ENCODE data around the gene FAAP24. TPM values are rescaled to one million over a fixed set of nuclear protein-coding genes. Genes with fewer than 3 reads are reported as not detected.
"Not testable (repeated sequence)": the region's sequence is repeated elsewhere in the genome, so short reads cannot be mapped to it uniquely, and the experiment has no call there.

Gene FAAP24
- total and polyA plus RNA-seq, 4 experiments from 2014 or later = 0.78 to 2.3 (median 1.6) TPM

DNA sequence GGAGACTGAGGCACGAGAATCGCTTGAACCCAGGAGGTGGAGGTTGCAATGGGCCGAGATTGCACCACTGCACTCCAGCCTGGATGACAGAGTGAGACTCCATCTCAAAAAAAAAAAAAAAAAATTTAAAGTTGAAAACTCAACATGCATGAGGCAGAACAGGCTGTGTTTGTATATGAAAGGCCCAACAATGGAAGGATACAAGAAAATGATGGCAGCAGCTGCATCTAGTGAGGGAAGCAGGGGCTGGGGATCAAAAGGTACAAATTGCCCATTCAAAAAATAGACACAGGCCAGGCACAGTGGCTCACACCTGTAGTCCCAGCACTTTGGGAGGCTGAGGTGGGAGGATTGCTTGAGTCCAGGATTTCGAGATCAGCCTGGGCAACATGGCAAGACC is 5.8 kb downstream of the FAAP24 start:
- intact Hi-C loops (cut with micrococcal nuclease) = loop anchor here (2.0 kb wide), 2 partner anchors 103 to 287 kb away; partner anchors contain the start of genes GPATCH1 and NUDT19
- POLR2A ChIA-PET (ENCODE audit: partially characterized antibody); H3K4me3 ChIP-seq (ENCODE audit: low read length in 2 of 2); H3K36me3 ChIP-seq (ENCODE audit: insufficient read depth, low read length); H3K9me3 ChIP-seq (ENCODE audit: control insufficient read depth in 1 of 2, low read length in 2 of 2); H3K27me3 ChIP-seq (ENCODE audit: insufficient read depth, low read length); H3K4me3 Mint-ChIP-seq; H3K36me3 Mint-ChIP-seq; H3K27ac ChIP-seq (ENCODE audit: low read depth, low read length); DNase-seq; H3K4me1 Mint-ChIP-seq; H3K27ac Mint-ChIP-seq; H3K4me1 ChIP-seq (ENCODE audit: insufficient read depth, low read length); H3K27me3 Mint-ChIP-seq; H3K9me3 Mint-ChIP-seq: not testable (repeated sequence)
- CTCF ChIA-PET (ENCODE audit: partially characterized antibody) = interaction anchor here (0.7 to 2.5 kb wide), 2 partner anchors 139 to 394 kb away, joined by 3 to 7 read pairs; no protein-coding TSS in a partner anchor

DNA sequence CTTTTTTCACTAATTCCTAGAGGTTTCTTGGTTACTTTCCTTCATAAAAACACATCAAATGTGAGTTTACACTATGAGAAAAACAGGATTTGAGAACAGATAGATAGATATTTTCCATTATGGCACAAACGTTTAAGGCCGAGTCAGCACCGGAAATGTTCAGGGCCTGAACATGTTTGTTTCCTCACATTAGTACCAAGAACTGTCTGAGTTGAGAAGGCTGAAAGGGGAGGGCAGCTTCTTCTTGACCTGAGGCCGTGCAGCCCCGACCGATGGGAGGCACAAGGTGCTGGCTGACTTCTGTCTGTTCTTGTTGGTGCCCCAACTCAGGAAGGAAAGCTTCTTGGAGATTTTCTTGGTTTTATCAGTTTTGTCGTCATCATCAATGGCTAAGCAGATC is 7.8 kb downstream of the FAAP24 start:
- POLR2A ChIA-PET (ENCODE audit: partially characterized antibody); H3K27me3 ChIP-seq (ENCODE audit: insufficient read depth, low read length); DNase-seq; intact Hi-C loops (cut with micrococcal nuclease); H3K27ac Mint-ChIP-seq; H3K4me1 ChIP-seq (ENCODE audit: insufficient read depth, low read length); H3K27me3 Mint-ChIP-seq; H3K9me3 Mint-ChIP-seq; H3K4me3 ChIP-seq (ENCODE audit: low read length in 2 of 2); CTCF ChIA-PET (ENCODE audit: partially characterized antibody); H3K4me3 Mint-ChIP-seq; H3K9me3 ChIP-seq (ENCODE audit: control insufficient read depth in 1 of 2, low read length in 2 of 2); H3K4me1 Mint-ChIP-seq; H3K36me3 ChIP-seq (ENCODE audit: insufficient read depth, low read length); H3K27ac ChIP-seq (ENCODE audit: low read depth, low read length); H3K36me3 Mint-ChIP-seq: not testable (repeated sequence)

DNA sequence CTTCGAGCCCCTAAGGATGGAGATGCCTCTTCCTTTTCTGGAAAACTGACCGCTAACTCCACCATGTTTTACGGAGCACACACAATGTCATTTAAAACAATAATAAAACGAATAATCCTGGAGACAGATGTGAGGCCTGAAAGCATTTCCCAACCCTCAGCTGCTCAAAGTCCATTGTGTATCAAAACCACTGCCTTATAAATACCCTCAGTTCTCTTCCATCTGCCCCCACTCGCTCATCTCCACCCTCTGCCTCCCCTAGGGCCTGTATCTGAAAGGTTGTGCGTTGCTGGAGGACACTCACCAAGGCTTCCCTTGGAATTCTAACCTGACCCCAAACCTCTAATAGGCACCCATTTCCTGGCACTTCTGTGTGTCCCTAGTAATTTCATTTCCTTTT is 10.4 kb downstream of the FAAP24 start:
- H3K9me3 ChIP-seq (ENCODE audit: control insufficient read depth in 1 of 2, low read length in 2 of 2); POLR2A ChIA-PET (ENCODE audit: partially characterized antibody); H3K9me3 Mint-ChIP-seq; H3K36me3 ChIP-seq (ENCODE audit: insufficient read depth, low read length); H3K27me3 ChIP-seq (ENCODE audit: insufficient read depth, low read length); H3K4me1 Mint-ChIP-seq; H3K36me3 Mint-ChIP-seq; H3K27me3 Mint-ChIP-seq; DNase-seq; H3K4me1 ChIP-seq (ENCODE audit: insufficient read depth, low read length); H3K4me3 ChIP-seq (ENCODE audit: low read length in 2 of 2); H3K27ac ChIP-seq (ENCODE audit: low read depth, low read length); H3K4me3 Mint-ChIP-seq; H3K27ac Mint-ChIP-seq; CTCF ChIA-PET (ENCODE audit: partially characterized antibody); intact Hi-C loops (cut with micrococcal nuclease): not testable (repeated sequence)

DNA sequence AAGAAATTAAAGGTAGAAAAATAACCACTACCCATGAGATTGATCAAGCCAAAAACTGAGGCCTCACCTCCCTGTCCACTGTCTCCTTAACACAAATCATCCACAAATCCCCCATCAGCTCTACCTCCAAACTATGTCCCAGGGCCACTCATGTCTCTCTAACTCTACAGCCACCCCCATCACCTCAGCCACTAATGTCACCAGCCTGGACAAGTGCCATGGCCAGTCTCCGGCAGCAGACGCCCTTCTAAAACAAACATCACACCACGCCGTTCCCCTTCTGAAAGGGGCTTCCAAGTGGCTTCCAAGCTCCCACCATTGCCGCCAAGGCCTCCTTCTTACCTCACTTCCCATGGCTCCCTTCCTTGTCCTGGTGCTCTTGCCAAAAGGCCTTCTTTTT is 16.2 kb downstream of the FAAP24 start:
- H3K27me3 ChIP-seq (ENCODE audit: insufficient read depth, low read length); H3K4me1 Mint-ChIP-seq; H3K36me3 Mint-ChIP-seq; CTCF ChIA-PET (ENCODE audit: partially characterized antibody); H3K9me3 ChIP-seq (ENCODE audit: control insufficient read depth in 1 of 2, low read length in 2 of 2); H3K36me3 ChIP-seq (ENCODE audit: insufficient read depth, low read length); POLR2A ChIA-PET (ENCODE audit: partially characterized antibody); H3K4me1 ChIP-seq (ENCODE audit: insufficient read depth, low read length); H3K27me3 Mint-ChIP-seq; DNase-seq; H3K4me3 ChIP-seq (ENCODE audit: low read length in 2 of 2); H3K4me3 Mint-ChIP-seq; H3K27ac ChIP-seq (ENCODE audit: low read depth, low read length); intact Hi-C loops (cut with micrococcal nuclease); H3K27ac Mint-ChIP-seq; H3K9me3 Mint-ChIP-seq: not testable (repeated sequence)

DNA sequence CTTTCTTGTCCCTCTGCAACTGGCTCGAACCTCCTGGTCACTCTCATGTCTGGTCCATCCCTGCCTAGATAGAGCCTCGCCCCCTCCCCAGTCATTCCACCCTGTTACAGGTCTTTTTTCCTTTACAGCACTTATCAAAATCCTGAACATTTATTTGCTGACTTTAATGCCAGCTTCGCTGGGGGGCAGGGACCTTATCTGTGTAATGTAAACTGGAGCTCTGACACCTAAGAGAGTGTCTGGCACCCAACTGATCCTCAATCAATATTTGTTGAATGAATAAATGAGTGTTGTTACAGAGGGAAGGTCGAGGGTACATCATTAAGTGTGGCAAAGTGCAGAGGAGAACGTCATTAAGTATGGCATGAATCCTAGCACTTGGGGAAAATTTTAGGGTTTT is 16.7 kb downstream of the FAAP24 start:
- ChIA-PET CTCF (ENCODE audit: partially characterized antibody) (no interaction called here), POLR2A (ENCODE audit: partially characterized antibody) (no interaction called here)
- Mint-ChIP-seq H3K9me3 (no peaks in the 10 kb centered on the region), H3K36me3 (no peaks in the 10 kb centered on the region), H3K27ac (peak overlapping the region in 1 of 7 donors; percentile 22), H3K4me3 (no peak overlapping the region), H3K27me3 (no peaks in the 10 kb centered on the region), H3K4me1 (no peaks in the 10 kb centered on the region)
- Histone ChIP-seq H3K9me3 (ENCODE audit: control insufficient read depth in 1 of 2, low read length in 2 of 2) (no peaks in the 10 kb centered on the region), H3K4me3 (ENCODE audit: low read length in 2 of 2) (no peak overlapping the region), H3K27me3 (ENCODE audit: insufficient read depth, low read length) (no peaks in the 10 kb centered on the region), H3K36me3 (ENCODE audit: insufficient read depth, low read length) (no peaks in the 10 kb centered on the region), H3K27ac (ENCODE audit: low read depth, low read length) (no peak overlapping the region), H3K4me1 (ENCODE audit: insufficient read depth, low read length) (no peaks in the 10 kb centered on the region)
- DNase-seq = no peak
- intact Hi-C loops (cut with micrococcal nuclease) = no loop called here

DNA sequence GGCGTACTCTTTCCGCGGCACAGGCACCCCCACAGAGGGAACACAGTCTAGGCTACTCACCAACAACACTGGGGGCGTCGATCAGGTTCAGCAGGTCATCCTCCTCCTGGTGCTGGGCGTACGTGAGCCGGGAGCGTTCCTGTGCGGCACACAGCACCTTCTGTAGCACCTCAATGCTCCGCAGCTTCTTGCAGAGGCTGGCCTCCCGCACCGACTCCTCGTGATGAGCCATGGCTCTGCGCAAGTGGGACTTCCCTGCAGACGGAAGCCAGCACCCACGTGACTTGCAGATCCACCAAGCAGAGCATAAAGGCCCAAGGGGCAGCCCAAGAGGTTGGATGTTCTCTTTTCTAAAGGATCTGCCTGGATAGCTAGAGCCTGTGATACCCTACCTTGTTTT is 23.9 kb downstream of the FAAP24 start:
- H3K27ac Mint-ChIP-seq; intact Hi-C loops (cut with micrococcal nuclease); POLR2A ChIA-PET (ENCODE audit: partially characterized antibody); H3K9me3 ChIP-seq (ENCODE audit: control insufficient read depth in 1 of 2, low read length in 2 of 2); H3K36me3 Mint-ChIP-seq; H3K4me3 ChIP-seq (ENCODE audit: low read length in 2 of 2); H3K4me3 Mint-ChIP-seq; DNase-seq; H3K27me3 Mint-ChIP-seq; H3K27me3 ChIP-seq (ENCODE audit: insufficient read depth, low read length); H3K9me3 Mint-ChIP-seq; H3K27ac ChIP-seq (ENCODE audit: low read depth, low read length); CTCF ChIA-PET (ENCODE audit: partially characterized antibody); H3K36me3 ChIP-seq (ENCODE audit: insufficient read depth, low read length): not testable (repeated sequence)
- peaks cover 14% of the 10 kb centered on the region for H3K4me1 ChIP-seq (ENCODE audit: insufficient read depth, low read length)
- H3K4me1 Mint-ChIP-seq = peaks cover 7 to 14% (median 13%) of the 10 kb centered on the region in 4 donors

DNA sequence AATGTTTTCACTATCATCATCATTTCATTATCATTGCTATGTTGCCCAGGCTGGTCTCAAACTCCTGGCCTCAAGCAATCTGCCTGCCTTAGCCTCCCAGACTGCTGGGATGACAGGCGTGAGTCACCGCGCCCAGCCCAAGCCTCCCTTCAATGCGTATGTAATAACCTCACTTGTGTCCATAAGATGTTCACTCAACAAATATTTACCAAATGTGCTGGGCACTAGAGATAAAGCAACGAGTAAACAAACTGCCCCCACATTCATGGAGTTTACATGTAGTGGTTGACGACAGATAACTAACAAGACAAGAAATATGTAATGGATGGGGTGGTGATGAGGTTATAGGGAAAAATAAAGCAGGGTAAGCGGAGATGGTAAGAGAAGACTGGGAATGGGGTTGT is 25.0 kb downstream of the FAAP24 start:
- H3K9me3 ChIP-seq (ENCODE audit: control insufficient read depth in 1 of 2, low read length in 2 of 2); H3K4me3 Mint-ChIP-seq; H3K9me3 Mint-ChIP-seq; H3K4me3 ChIP-seq (ENCODE audit: low read length in 2 of 2); H3K36me3 ChIP-seq (ENCODE audit: insufficient read depth, low read length); H3K36me3 Mint-ChIP-seq; POLR2A ChIA-PET (ENCODE audit: partially characterized antibody); DNase-seq; H3K27me3 ChIP-seq (ENCODE audit: insufficient read depth, low read length); intact Hi-C loops (cut with micrococcal nuclease); H3K27me3 Mint-ChIP-seq; H3K27ac ChIP-seq (ENCODE audit: low read depth, low read length); CTCF ChIA-PET (ENCODE audit: partially characterized antibody): not testable (repeated sequence)
- peaks cover 16% of the 10 kb centered on the region for H3K4me1 ChIP-seq (ENCODE audit: insufficient read depth, low read length)
- H3K4me1 Mint-ChIP-seq = peaks cover 7 to 14% (median 13%) of the 10 kb centered on the region in 4 donors
- peak overlapping the region in 1 of 7 donors; percentile 54 for H3K27ac Mint-ChIP-seq

DNA sequence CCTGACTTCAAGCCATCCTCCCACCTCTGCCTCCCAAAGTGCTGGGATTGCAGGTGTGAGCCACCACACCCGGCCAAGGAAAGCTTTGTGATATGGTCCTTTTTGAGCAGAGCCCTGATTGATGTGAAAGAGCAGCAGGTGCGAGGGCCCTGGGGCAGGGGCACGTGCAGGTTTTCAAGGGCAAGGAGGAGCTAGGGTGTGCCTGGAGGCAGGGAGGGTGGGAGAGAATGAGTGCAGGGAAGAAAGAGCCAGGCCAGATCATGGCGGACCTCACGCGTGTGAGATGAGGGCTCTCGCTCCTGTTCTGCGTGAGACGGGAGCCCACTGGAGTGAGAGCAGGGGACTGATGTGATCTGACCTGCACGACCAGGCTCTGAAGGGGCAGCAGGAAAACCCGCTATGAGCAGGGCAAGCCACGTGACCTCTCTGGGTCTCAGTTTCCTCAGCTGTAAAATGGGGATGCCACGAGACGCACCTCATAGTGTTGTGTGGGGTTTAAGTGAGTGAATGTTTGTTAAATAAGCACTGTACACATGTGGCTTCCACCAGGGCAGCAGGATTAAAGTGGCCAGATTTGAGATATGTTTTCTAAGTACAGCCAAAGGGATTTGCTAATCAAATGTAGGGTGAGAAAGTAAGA is 25.8 kb downstream of the FAAP24 start:
- Histone ChIP-seq H3K9me3 (ENCODE audit: control insufficient read depth in 1 of 2, low read length in 2 of 2) (no peaks in the 10 kb centered on the region), H3K4me1 (ENCODE audit: insufficient read depth, low read length) (peaks cover 16% of the 10 kb centered on the region), H3K27me3 (ENCODE audit: insufficient read depth, low read length) (no peaks in the 10 kb centered on the region), H3K4me3 (ENCODE audit: low read length in 2 of 2) (no peak overlapping the region), H3K36me3 (ENCODE audit: insufficient read depth, low read length) (no peaks in the 10 kb centered on the region), H3K27ac (ENCODE audit: low read depth, low read length) (no peak overlapping the region)
- CTCF ChIA-PET (ENCODE audit: partially characterized antibody) = no interaction called here
- H3K27ac Mint-ChIP-seq = peak overlapping the region in 2 of 7 donors; percentile 9 to 16
- no peaks in the 10 kb centered on the region for H3K36me3 Mint-ChIP-seq
- peaks cover 7 to 14% (median 13%) of the 10 kb centered on the region in 4 donors for H3K4me1 Mint-ChIP-seq
- POLR2A ChIA-PET (ENCODE audit: partially characterized antibody) = no interaction called here
- H3K9me3 Mint-ChIP-seq = no peaks in the 10 kb centered on the region
- DNase-seq = no peak
- H3K27me3 Mint-ChIP-seq = no peaks in the 10 kb centered on the region
- intact Hi-C loops (cut with micrococcal nuclease) = no loop called here
- no peak overlapping the region for H3K4me3 Mint-ChIP-seq

Data from CD4-positive, alpha-beta memory T cell (primary cell).